Thyroid gland (tissue), 4 donors: ENCODE measurements around the gene AK6. TPM values are rescaled to one million over a fixed set of nuclear protein-coding genes. Genes with fewer than 3 reads are reported as not detected.
A peak's percentile ranks its signal among the peaks of the same experiment; 100 is the strongest.

Experiments
- DNase-seq, 2 donors: peaks; one replicate each; pipeline ENCODE4 v3.0.0-alpha.2; 2019
- H3K27ac ChIP-seq, 3 donors: fragments of 200-600 bp; sonication (generic); 1 replicate in 2 of 3; 2 replicates in 1 of 3; pipeline ENCODE4 v1.5.1; 2016 to 2019; ENCODE audit warnings: mild to moderate bottlenecking in 1 of 3, moderate library complexity in 1 of 3
- H3K27me3 ChIP-seq: fragments of 200-600 bp; sonication (generic); one replicate; pipeline ENCODE4 v1.5.1; 2019
- H3K36me3 ChIP-seq, 2 donors: fragments of 200-600 bp; sonication (generic); one replicate each; pipeline ENCODE4 v1.5.1; 2016 to 2019
- H3K4me1 ChIP-seq, 2 donors: fragments of 200-600 bp; sonication (generic); one replicate each; pipeline ENCODE4 v1.5.1; 2017 to 2019
- H3K4me3 ChIP-seq, 3 donors: fragments of 200-600 bp; sonication (generic); replicated peaks in 1 of 3; 1 replicate in 2 of 3; 2 replicates in 1 of 3; pipeline ENCODE4 v1.5.1; 2016; ENCODE audit warnings: mild to moderate bottlenecking in 1 of 3
- H3K9me3 ChIP-seq: fragments of 200-600 bp; sonication (generic); one replicate; pipeline ENCODE4 v1.5.1; 2017
- CTCF ChIP-seq, 6 experiments: fragments of 200-600 bp in 3 of 6; fragments of 450-650 bp in 3 of 6; sonication (generic) in 3 of 6; IDR thresholded peaks; one replicate each; pipeline ENCODE4 v1.5.1; 2016 to 2019; ENCODE audit warnings: antibody characterized with exemption in 6 of 6, mild to moderate bottlenecking in 2 of 6, inconsistent platforms in 1 of 6, moderate library complexity in 1 of 6
- POLR2A ChIP-seq, 2 donors: fragments of 450-650 bp; IDR thresholded peaks; one replicate each; pipeline ENCODE4 v1.6.1; 2017; ENCODE audit warnings: antibody characterized with exemption in 2 of 2, mild to moderate bottlenecking in 2 of 2, moderate library complexity in 1 of 2
- WGBS, 2 donors: methylation state at CpG; one replicate each; pipeline ENCODE4 v1.1.5; 2017; 5-methylcytosine and 5-hydroxymethylcytosine counted together
- intact Hi-C: fragments of 100-400 bp; cut with DNase I; formaldehyde crosslinking; loops from one replicate; pipeline ENCODE4 v1.15.1; 2023
- total RNA-seq, 4 donors: library from RNA; depleted of rRNA; stranded (reverse); fragments of >200 nt; gene quantifications; one replicate each; pipeline ENCODE4 v1.2.3, GENCODE V29; 2016

The AK6 gene
- total RNA-seq = 10 to 100 TPM; 13.1 to 32.6 (median 23.9) TPM

GRCh38 chr5:69369340-69370121, at the start of gene AK6, which contains the start of the genes RAD17 and TAF9:
Gene AK6, minus strand, starts transcription at chr5:69369520. Its CDS starts 30 bp downstream, at chr5:69369490.
Gene RAD17, plus strand, starts transcription at chr5:69369818. Its CDS starts 2,391 bp downstream, at chr5:69372209.
Gene TAF9, minus strand, starts transcription at chr5:69369520. Its CDS starts 3,783 bp downstream, at chr5:69365737.
- intact Hi-C loops = no loop called here
- WGBS, 2 donors = 0 to 2% methylated on average over 8 to 20 of the region's 66 CpGs
- Histone ChIP-seq H3K27me3 (no peaks in the 10 kb centered on the region), H3K4me3 (peak within 1 kb of the TSS; percentile 67 to 97 (median 80)), H3K27ac (peak within 1 kb of the TSS; percentile 97 to 99 (median 97)), H3K4me1 (peaks cover 9 to 21% of the 10 kb centered on the region in 2 donors), H3K9me3 (no peaks in the 10 kb centered on the region), H3K36me3 (peaks cover 6 to 14% of the 10 kb centered on the region in 2 donors)
- peak; percentile 92 to 93 for DNase-seq
- peak; percentile 22 to 68 for TF ChIP-seq POLR2A (IDR thresholded peaks at IDR 0.05)
- TF ChIP-seq CTCF (IDR thresholded peaks at IDR 0.05) = no peak

DNA sequence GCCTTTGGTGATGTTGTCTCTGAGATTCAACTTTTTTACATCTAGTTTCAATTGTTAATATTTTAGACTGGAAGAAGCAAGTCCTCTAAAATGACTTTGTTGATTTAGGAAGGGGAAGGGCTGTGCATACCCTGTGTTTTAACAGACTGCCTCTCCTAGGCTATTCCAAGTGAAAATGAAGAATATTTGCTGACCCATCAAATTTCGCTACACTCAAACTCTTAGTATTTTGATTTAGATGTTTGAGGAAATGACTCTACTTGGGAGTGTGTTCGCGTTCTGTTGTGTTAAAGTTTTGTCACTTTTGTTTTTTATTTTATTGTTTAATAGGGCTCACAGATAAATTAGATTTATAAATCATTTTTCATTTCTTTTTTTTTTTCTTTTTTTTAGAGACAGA, 49.2 kb upstream of the AK6 start:
- Histone ChIP-seq H3K4me1 (peaks cover 11 to 27% of the 10 kb centered on the region in 2 donors), H3K36me3 (peaks cover 0 to 9% of the 10 kb centered on the region in 2 donors), H3K9me3 (no peaks in the 10 kb centered on the region), H3K4me3 (no peak overlapping the region), H3K27me3 (no peaks in the 10 kb centered on the region), H3K27ac (peak overlapping the region; percentile 88 to 99 (median 96))
- TF ChIP-seq CTCF (IDR thresholded peaks at IDR 0.05) (no peak), POLR2A (IDR thresholded peaks at IDR 0.05) (no peak)
- intact Hi-C loops = loop anchor here (5.0 kb wide), 1 partner anchor 74 kb away; the partner anchor contains the start of gene OCLN
- 26 to 31% methylated on average over 3 of the region's 3 CpGs for WGBS, 2 donors
- no peak for DNase-seq

GRCh38 chr5:69416699-69417098, 47.4 kb upstream of the AK6 start:
- H3K4me3 ChIP-seq = peak overlapping the region in 1 of 3 donors; percentile 63
- intact Hi-C loops = loop anchor here (5.0 kb wide), 1 partner anchor 76 kb away; the partner anchor contains the start of gene OCLN

DNA sequence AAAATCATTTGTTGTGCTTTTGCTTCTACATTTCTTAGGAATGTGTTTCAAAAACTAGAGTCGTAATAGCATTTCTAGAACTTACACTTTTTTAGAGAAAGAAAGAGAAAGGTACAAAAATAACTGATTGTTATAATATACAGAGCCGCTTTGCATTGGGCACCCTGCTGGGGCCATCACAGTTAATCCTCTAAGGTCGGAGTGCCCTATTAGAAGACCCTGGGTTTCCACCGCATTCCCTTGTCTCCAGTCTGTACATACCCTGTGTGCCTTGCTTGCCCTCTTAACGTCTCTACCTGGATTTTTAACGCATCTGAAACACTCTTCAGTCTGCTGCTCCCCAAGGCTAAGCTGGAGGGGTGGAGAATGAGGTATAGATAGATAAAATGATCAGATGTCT, 46.9 kb upstream of the AK6 start:
- H3K4me1 ChIP-seq = peaks cover 11 to 27% of the 10 kb centered on the region in 2 donors
- intact Hi-C loops = loop anchor here (5.0 kb wide), 1 partner anchor 76 kb away; the partner anchor contains the start of gene OCLN
- no peaks in the 10 kb centered on the region for H3K27me3 ChIP-seq
- H3K36me3 ChIP-seq = peaks cover 0 to 12% of the 10 kb centered on the region in 2 donors
- peak; percentile 15 to 18 for DNase-seq
- no peak for TF ChIP-seq POLR2A (IDR thresholded peaks at IDR 0.05)
- TF ChIP-seq CTCF (IDR thresholded peaks at IDR 0.05) = no peak
- peak overlapping the region; percentile 88 to 99 (median 96) for H3K27ac ChIP-seq
- peak overlapping the region; percentile 35 to 67 (median 63) for H3K4me3 ChIP-seq
- no peaks in the 10 kb centered on the region for H3K9me3 ChIP-seq
- 33 to 41% methylated on average over 6 of the region's 6 CpGs for WGBS, 2 donors

More at GRCh38 chr5:69416699-69417098, 47.4 kb upstream of the AK6 start:
- no peak for TF ChIP-seq CTCF (IDR thresholded peaks at IDR 0.05)
- peak in 1 of 2 donors; percentile 62 for TF ChIP-seq POLR2A (IDR thresholded peaks at IDR 0.05)
- Histone ChIP-seq H3K9me3 (no peaks in the 10 kb centered on the region), H3K27ac (peak overlapping the region; percentile 88 to 99 (median 96)), H3K27me3 (no peaks in the 10 kb centered on the region), H3K4me1 (peaks cover 11 to 27% of the 10 kb centered on the region in 2 donors), H3K36me3 (peaks cover 0 to 9% of the 10 kb centered on the region in 2 donors)
- no peak for DNase-seq
